ENCODE data around the gene SCUBE1.

- no peak for TF ChIP-seq ZNF274 (IDR thresholded peaks at IDR 0.05; ENCODE audit: low read depth, low read length)
- no peak for TF ChIP-seq SUZ12 (IDR thresholded peaks at IDR 0.05; ENCODE audit: extremely low read depth, insufficient read depth, insufficient read length)
Observed at GRCh38 chr22:43333978-43334377, 9.2 kb downstream of the SCUBE1 start.
